Activated CD4-positive, alpha-beta T cell treated with anti-CD3 and anti-CD28 coated beads for 48 hours (primary cell): ENCODE results near the gene GSTA1.
"Not testable (repeated sequence)": the region's sequence is repeated elsewhere in the genome, so short reads cannot be mapped to it uniquely, and the experiment has no call there.

Experiments used
- DNase-seq: peaks from one replicate; pipeline ENCODE4 v3.0.0-alpha.2; 2020

GSTA1 gene

GRCh38 chr6:52753137-52753536 lies 50.5 kb downstream of the GSTA1 start:
- DNase-seq = not testable (repeated sequence)

GRCh38 chr6:52752310-52752709 lies 51.3 kb downstream of the GSTA1 start:
- DNase-seq = no peak

- no peak for DNase-seq
Measured at GRCh38 chr6:52749556-52750152, 54.0 kb downstream of the GSTA1 start.

DNA sequence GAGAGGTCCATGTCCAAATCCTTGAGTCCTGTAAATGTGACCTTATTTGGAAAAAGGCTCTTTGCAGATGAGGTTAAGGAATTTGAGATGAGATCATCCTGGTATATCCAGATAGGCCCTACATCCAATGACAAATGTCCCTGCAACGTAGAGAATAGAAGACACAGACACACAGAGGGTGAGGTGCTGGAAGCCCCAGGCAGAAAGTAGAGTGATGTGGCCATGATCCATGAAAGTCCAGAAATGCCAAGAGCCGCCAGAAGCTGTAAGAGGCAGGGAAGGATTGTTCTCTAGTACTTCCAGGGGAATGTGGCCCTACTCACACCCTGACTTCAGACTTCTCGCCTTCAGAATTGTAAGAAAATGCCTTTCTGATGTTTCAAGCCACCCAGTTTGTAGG lies 56.3 kb downstream of the GSTA1 start:
- not testable (repeated sequence) for DNase-seq

DNA sequence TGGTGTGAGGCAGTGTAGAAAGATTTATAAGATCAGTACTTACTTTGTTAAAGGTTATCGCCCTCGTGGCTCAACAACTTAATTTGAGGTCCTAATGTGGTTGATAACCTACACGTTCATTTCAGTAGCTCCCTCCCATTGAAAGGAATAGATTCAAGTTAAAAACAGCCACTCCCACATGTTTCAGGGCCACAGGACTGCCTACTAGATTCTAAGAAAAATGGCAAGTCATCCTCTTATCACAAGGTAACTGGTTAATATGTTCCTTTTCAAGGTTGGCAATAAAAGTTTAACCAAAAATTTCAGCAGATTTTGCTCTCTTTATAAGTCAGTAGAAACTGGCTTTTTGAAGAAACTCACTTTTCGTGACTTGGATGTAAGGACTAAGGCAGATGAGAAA lies 57.4 kb downstream of the GSTA1 start:
- no peak for DNase-seq

GRCh38 chr6:52745764-52746201 lies 57.8 kb downstream of the GSTA1 start:
- DNase-seq = no peak

- DNase-seq = no peak
Measured at GRCh38 chr6:52741872-52742271, 61.7 kb downstream of the GSTA1 start.
